ENCODE results near the gene CFAP45. TPM values are rescaled to one million over a fixed set of nuclear protein-coding genes. Genes with fewer than 3 reads are reported as not detected.

Gene CFAP45
- total and polyA plus RNA-seq, 2 donors (not counting 1 experiment from before 2014, with no cell fraction given), result 1.3 to 2.4 TPM

- peak overlapping the region; percentile 41 for H2AFZ ChIP-seq (ENCODE audit: insufficient read depth, low read depth, low read length, poor library complexity, severe bottlenecking)
- POLR2A ChIA-PET, result interaction anchor here (0.5 to 1.9 kb wide), 4 partner anchors 32 to 758 kb away, joined by 3 to 6 read pairs (median 4); partner anchors contain the start of gene DUSP23
- H3K9me3 ChIP-seq (ENCODE audit: control extremely low read depth in 1 of 3, control insufficient read depth in 2 of 3, insufficient read depth in 1 of 3, low read length in 2 of 3), result peaks cover 0 to 3% (median 0%) of the 10 kb centered on the region in 3 donors
- DNase-seq (no peak), ATAC-seq (ENCODE audit: low read depth) (no peak)
- H3K27ac ChIP-seq (ENCODE audit: low read length in 2 of 2), result no peak overlapping the region
- no peak overlapping the region for H3K27ac Mint-ChIP-seq
- H3K9me3 Mint-ChIP-seq (ENCODE audit: insufficient read depth), result no peaks in the 10 kb centered on the region
- H3K27me3 Mint-ChIP-seq, result peaks cover 5% of the 10 kb centered on the region
- H4K20me1 ChIP-seq (ENCODE audit: control insufficient read depth, insufficient read depth, low read length, poor library complexity, severe bottlenecking), result no peaks in the 10 kb centered on the region
- H3K4me1 Mint-ChIP-seq, result peaks cover 26% of the 10 kb centered on the region
- no peaks in the 10 kb centered on the region for H3K36me3 ChIP-seq (replicated peaks in 1 of 2; ENCODE audit: control extremely low read depth in 1 of 2, control insufficient read depth in 1 of 2, extremely low read depth in 1 of 2, insufficient read depth in 2 of 2, low read length in 1 of 2)
- no peak overlapping the region for H3K4me3 ChIP-seq (ENCODE audit: control extremely low read depth in 1 of 5, extremely low read depth in 1 of 5, insufficient read depth in 1 of 5, low read depth in 2 of 5, low read length in 4 of 5)
- CTCF ChIA-PET, result interaction anchor here (0.7 to 8.9 kb wide), 26 partner anchors 10 to 729 kb away, joined by 3 to 211 read pairs (median 4); partner anchors contain the start of genes DUSP23, FCRL6 and TAGLN2
- peaks cover 0 to 3% (median 0%) of the 10 kb centered on the region in 4 experiments for H3K27me3 ChIP-seq (replicated peaks in 1 of 4; ENCODE audit: control extremely low read depth in 1 of 4, control insufficient read depth in 3 of 4, insufficient read depth in 4 of 4, low read length in 3 of 4)
- no peaks in the 10 kb centered on the region for H3K79me2 ChIP-seq (ENCODE audit: control insufficient read depth, insufficient read depth, low read length)
- peak overlapping the region; percentile 5 for H3K9ac ChIP-seq (ENCODE audit: low read length)
- intact Hi-C loops (cut with micrococcal nuclease), result loop anchor here (2.0 to 5.0 kb wide), 5 partner anchors 34 to 730 kb away; partner anchors contain the start of gene TAGLN2
- 96% methylated on average over 5 of the region's 8 CpGs for WGBS (ENCODE audit: insufficient coverage)
- TF ChIP-seq EZH2 (IDR thresholded peaks at IDR 0.05; ENCODE audit: borderline replicate concordance, insufficient read depth, low read depth, low read length, poor library complexity, severe bottlenecking), result no peak
- TF ChIP-seq, protein P1, sequence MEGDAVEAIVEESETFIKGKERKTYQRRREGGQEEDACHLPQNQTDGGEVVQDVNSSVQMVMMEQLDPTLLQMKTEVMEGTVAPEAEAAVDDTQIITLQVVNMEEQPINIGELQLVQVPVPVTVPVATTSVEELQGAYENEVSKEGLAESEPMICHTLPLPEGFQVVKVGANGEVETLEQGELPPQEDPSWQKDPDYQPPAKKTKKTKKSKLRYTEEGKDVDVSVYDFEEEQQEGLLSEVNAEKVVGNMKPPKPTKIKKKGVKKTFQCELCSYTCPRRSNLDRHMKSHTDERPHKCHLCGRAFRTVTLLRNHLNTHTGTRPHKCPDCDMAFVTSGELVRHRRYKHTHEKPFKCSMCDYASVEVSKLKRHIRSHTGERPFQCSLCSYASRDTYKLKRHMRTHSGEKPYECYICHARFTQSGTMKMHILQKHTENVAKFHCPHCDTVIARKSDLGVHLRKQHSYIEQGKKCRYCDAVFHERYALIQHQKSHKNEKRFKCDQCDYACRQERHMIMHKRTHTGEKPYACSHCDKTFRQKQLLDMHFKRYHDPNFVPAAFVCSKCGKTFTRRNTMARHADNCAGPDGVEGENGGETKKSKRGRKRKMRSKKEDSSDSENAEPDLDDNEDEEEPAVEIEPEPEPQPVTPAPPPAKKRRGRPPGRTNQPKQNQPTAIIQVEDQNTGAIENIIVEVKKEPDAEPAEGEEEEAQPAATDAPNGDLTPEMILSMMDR (IDR thresholded peaks at IDR 0.05), result no peak
- no peak overlapping the region for H3K4me3 Mint-ChIP-seq
- H3K4me2 ChIP-seq (replicated peaks; ENCODE audit: low read depth, low read length, poor library complexity, severe bottlenecking), result peak overlapping the region; percentile 45
- peaks cover 18 to 19% of the 10 kb centered on the region in 2 donors for H3K4me1 ChIP-seq (ENCODE audit: control insufficient read depth in 2 of 2, insufficient read depth in 2 of 2, low read length in 2 of 2)
Observed at GRCh38 chr1:159890390-159890789, 9.6 kb downstream of the CFAP45 start.

DNA sequence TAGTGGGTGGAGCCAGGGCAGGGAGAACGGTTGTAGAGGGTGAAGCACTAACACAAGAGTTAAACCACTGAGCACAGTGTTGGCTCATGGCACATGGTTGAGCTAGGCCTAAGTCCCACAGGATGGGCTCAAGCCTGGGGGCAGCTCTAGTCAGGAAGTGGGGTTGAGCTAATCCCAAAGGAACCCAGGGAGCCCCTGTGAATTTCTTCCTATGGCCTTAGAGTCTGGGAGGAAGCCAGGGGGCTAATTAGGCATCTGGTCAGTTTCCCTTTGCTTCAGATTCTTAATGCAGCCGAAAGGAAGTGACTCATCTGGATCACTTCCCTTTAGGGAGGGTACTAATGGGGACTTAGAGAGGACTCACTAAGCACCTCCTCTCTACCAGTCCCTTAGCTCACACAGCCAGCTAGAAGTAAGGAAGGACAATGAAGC, 10.1 kb downstream of the CFAP45 start:
- Histone ChIP-seq H3K27me3 (replicated peaks in 1 of 4; ENCODE audit: control extremely low read depth in 1 of 4, control insufficient read depth in 3 of 4, insufficient read depth in 4 of 4, low read length in 3 of 4) (no peaks in the 10 kb centered on the region), H3K4me3 (ENCODE audit: control extremely low read depth in 1 of 5, extremely low read depth in 1 of 5, insufficient read depth in 1 of 5, low read depth in 2 of 5, low read length in 4 of 5) (peak overlapping the region in 1 of 5 experiments; percentile 15), H2AFZ (ENCODE audit: insufficient read depth, low read depth, low read length, poor library complexity, severe bottlenecking) (peak overlapping the region; percentile 41), H3K4me1 (ENCODE audit: control insufficient read depth in 2 of 2, insufficient read depth in 2 of 2, low read length in 2 of 2) (peaks cover 18 to 19% of the 10 kb centered on the region in 2 donors), H4K20me1 (ENCODE audit: control insufficient read depth, insufficient read depth, low read length, poor library complexity, severe bottlenecking) (no peaks in the 10 kb centered on the region), H3K4me2 (replicated peaks; ENCODE audit: low read depth, low read length, poor library complexity, severe bottlenecking) (peak overlapping the region; percentile 45), H3K9me3 (ENCODE audit: control extremely low read depth in 1 of 3, control insufficient read depth in 2 of 3, insufficient read depth in 1 of 3, low read length in 2 of 3) (peaks cover 0 to 3% (median 0%) of the 10 kb centered on the region in 3 donors), H3K27ac (ENCODE audit: low read length in 2 of 2) (no peak overlapping the region), H3K36me3 (replicated peaks in 1 of 2; ENCODE audit: control extremely low read depth in 1 of 2, control insufficient read depth in 1 of 2, extremely low read depth in 1 of 2, insufficient read depth in 2 of 2, low read length in 1 of 2) (no peaks in the 10 kb centered on the region), H3K79me2 (ENCODE audit: control insufficient read depth, insufficient read depth, low read length) (no peaks in the 10 kb centered on the region), H3K9ac (ENCODE audit: low read length) (peak overlapping the region; percentile 5)
- peaks cover 26% of the 10 kb centered on the region for H3K4me1 Mint-ChIP-seq
- H3K4me3 Mint-ChIP-seq, result peak overlapping the region; percentile 6
- H3K9me3 Mint-ChIP-seq (ENCODE audit: insufficient read depth), result no peaks in the 10 kb centered on the region
- peak overlapping the region; percentile 57 for H3K27ac Mint-ChIP-seq
- no peaks in the 10 kb centered on the region for H3K27me3 Mint-ChIP-seq
- ATAC-seq (ENCODE audit: low read depth) (peak; percentile 76), DNase-seq (peak; percentile 66)
- intact Hi-C loops (cut with micrococcal nuclease), result loop anchor here (2.0 to 5.0 kb wide), 5 partner anchors 35 to 729 kb away; partner anchors contain the start of gene TAGLN2
- ChIA-PET CTCF (interaction anchor here (0.7 to 8.9 kb wide), 22 partner anchors 9 to 676 kb away, joined by 3 to 211 read pairs (median 6); partner anchors contain the start of genes DUSP23, FCRL6 and TAGLN2), POLR2A (interaction anchor here (0.5 to 1.9 kb wide), 5 partner anchors 33 to 758 kb away, joined by 3 to 7 read pairs (median 6); partner anchors contain the start of genes DUSP23 and TAGLN2)
- WGBS (ENCODE audit: insufficient coverage), result 64% methylated on average over 1 of the region's 2 CpGs
- TF ChIP-seq, protein P1 (IDR thresholded peaks at IDR 0.05), result no peak
- no peak for TF ChIP-seq EZH2 (IDR thresholded peaks at IDR 0.05; ENCODE audit: borderline replicate concordance, insufficient read depth, low read depth, low read length, poor library complexity, severe bottlenecking)
